Hematopoietic multipotent progenitor cell treated with erythropoietin and hydrocortisone succinate and interleukin-3 and kit ligand, for 17 days (in vitro differentiated cells): ENCODE results near the gene HAAO.

Experiments used
- DNase-seq: peaks from one replicate; pipeline ENCODE4 v3.0.0-alpha.2; 2015; ENCODE audit warnings: low spot score

The HAAO gene

GRCh38 chr2:42793334-42794270 lies 1.2 kb upstream of the HAAO start:
- no peak for DNase-seq

- no peak for DNase-seq
These were observed 248 bp downstream of the HAAO start for GRCh38 chr2:42792087-42792582.

GRCh38 chr2:42791606-42792005 lies 777 bp downstream of the HAAO start:
- DNase-seq, result no peak

- no peak for DNase-seq
These were observed 2.6 kb downstream of the HAAO start for GRCh38 chr2:42789751-42790150.

GRCh38 chr2:42788882-42789281 lies 3.5 kb downstream of the HAAO start:
- no peak for DNase-seq

GRCh38 chr2:42788478-42788793 lies 3.9 kb downstream of the HAAO start:
- no peak for DNase-seq

GRCh38 chr2:42787788-42788477 lies 4.5 kb downstream of the HAAO start:
- DNase-seq, result no peak

- no peak for DNase-seq
These were observed 5.0 kb downstream of the HAAO start for GRCh38 chr2:42787424-42787787.

- no peak for DNase-seq
These were observed 5.6 kb downstream of the HAAO start for GRCh38 chr2:42786561-42787345.

GRCh38 chr2:42784204-42784880 lies 8.0 kb downstream of the HAAO start:
- no peak for DNase-seq

GRCh38 chr2:42783511-42783910 lies 8.9 kb downstream of the HAAO start:
- DNase-seq, result no peak

GRCh38 chr2:42781181-42781580 lies 11.2 kb downstream of the HAAO start:
- no peak for DNase-seq

GRCh38 chr2:42777883-42778805 lies 14.2 kb downstream of the HAAO start:
- no peak for DNase-seq

GRCh38 chr2:42775810-42776209 lies 16.6 kb downstream of the HAAO start:
- no peak for DNase-seq

- DNase-seq, result no peak
These were observed 17.2 kb downstream of the HAAO start for GRCh38 chr2:42775186-42775585.

GRCh38 chr2:42771546-42772153 lies 20.7 kb downstream of the HAAO start:
- no peak for DNase-seq

- no peak for DNase-seq
These were observed 21.9 kb downstream of the HAAO start for GRCh38 chr2:42770288-42771131.

GRCh38 chr2:42769583-42770287 lies 22.6 kb downstream of the HAAO start:
- no peak for DNase-seq

- DNase-seq, result no peak
These were observed 23.6 kb downstream of the HAAO start for GRCh38 chr2:42768706-42769256.
